Fibroblast of skin of left quadriceps (primary cell): ENCODE results near the gene CDK12.
"Not testable (repeated sequence)": the region's sequence is repeated elsewhere in the genome, so short reads cannot be mapped to it uniquely, and the experiment has no call there.

Source experiments
- DNase-seq, 2 experiments: peaks; one replicate each; pipeline ENCODE4 v3.0.0-alpha.2; 2013; ENCODE audit warnings: low read depth in 2 of 2

The CDK12 gene

DNA sequence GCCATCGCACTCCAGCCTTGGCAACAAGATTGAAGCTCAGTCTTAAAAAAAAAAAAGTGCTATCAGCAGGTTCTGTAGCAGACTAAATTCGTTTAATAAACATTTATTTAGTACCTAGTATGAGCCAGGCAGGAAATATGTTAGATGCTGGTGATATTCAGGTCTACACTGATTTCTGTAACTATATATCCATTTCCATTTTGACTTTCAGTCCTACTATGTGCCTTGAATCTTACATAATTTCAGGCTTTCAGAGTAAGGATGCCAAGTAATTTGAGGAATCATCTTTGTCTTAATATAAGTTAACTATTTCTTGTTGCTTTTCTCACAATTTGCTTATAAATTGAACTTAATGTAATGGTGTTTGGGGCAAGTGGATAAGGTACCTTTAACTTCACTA is 46.2 kb downstream of the CDK12 start:
- no peak for DNase-seq

DNA sequence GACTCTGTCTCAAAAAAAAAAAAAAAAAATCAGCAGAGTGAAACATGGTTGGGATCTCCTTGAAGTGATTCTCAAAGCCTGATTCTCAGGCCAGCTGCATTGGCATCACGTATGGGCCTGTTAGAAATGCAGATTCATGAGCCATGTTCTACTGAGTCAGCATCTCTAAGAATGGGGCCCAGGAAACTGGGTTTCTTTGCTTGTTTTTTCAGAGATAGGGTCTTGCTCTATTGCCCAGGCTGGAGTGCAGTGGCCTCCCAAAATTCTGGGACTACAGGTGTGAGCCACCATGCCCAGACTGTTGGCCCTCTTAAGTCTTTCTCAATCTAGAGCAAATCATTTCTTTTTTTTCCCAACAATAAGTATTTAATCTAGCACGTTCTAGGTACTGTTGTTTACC is 47.7 kb downstream of the CDK12 start:
- DNase-seq, result no peak

DNA sequence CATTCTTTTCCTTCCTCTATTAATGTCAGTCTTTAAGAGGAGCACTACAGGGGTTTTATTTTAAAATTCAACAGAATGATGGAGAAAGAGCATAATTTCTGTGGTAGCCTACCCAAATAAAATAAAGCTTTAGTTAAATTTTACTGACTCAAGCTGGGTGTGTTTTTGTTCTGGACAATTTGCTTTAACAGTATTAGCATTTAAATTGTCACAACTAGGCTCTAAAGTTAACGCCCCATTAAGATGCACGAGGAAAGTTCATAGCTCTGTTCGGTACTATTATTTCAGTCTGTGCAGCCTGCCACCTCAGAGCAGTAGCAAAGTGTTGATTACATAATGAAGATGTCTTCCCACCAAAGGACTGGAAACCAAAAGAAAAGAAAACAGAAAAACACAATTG is 52.0 kb downstream of the CDK12 start:
- no peak for DNase-seq

DNA sequence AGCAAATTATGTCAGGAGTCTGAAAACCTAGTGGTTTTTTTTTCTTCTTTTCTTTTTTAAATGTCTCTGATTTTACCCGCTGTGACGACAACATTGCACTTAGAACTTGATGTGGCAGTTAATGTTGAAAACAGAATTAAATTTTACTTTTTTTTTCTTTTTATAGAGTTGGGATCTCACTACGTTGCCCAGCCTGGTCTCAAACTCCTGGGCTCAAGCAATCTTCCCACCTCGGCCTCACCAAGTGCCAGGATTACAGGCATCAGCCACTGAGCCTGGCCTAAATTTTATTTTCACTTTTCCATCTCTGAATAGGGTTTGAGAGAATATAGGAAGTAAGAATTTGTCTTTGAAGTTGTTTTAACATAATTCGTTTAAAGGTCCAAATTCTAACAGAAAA is 52.6 kb downstream of the CDK12 start:
- no peak for DNase-seq

DNA sequence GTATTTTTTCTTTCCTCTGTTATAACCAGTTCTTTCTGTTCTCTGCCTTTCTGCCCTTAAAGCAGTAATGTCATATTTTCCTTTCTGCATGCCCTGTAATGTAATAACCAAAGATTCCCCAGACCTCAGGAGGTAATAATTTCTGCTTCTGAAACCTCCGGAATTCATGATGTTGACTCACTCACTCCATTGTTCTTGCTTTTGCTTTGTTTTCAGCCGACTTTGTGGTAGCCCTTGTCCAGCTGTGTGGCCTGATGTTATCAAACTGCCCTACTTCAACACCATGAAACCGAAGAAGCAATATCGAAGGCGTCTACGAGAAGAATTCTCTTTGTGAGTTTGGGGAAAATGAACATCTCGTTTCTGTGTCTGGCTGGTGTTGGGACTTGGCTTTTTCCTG is 55.9 kb downstream of the CDK12 start:
- DNase-seq, result no peak

DNA sequence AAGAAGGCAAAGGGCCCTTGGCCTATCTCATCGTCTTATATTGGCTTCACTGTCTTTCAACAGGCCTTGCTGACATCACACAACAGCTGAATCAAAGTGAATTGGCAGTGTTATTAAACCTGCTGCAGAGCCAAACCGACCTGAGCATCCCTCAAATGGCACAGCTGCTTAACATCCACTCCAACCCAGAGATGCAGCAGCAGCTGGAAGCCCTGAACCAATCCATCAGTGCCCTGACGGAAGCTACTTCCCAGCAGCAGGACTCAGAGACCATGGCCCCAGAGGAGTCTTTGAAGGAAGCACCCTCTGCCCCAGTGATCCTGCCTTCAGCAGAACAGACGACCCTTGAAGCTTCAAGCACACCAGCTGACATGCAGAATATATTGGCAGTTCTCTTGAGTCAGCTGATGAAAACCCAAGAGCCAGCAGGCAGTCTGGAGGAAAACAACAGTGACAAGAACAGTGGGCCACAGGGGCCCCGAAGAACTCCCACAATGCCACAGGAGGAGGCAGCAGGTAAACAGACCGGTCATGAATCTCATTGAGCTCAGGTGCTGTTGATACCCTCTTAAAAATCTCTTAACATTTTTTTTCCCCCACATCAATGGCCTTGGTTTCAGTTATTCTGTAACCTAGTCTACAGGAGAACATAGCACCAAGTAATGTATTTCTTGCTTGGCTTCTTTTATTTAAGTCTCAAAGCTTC is 64.7 kb downstream of the CDK12 start:
- DNase-seq, result no peak

DNA sequence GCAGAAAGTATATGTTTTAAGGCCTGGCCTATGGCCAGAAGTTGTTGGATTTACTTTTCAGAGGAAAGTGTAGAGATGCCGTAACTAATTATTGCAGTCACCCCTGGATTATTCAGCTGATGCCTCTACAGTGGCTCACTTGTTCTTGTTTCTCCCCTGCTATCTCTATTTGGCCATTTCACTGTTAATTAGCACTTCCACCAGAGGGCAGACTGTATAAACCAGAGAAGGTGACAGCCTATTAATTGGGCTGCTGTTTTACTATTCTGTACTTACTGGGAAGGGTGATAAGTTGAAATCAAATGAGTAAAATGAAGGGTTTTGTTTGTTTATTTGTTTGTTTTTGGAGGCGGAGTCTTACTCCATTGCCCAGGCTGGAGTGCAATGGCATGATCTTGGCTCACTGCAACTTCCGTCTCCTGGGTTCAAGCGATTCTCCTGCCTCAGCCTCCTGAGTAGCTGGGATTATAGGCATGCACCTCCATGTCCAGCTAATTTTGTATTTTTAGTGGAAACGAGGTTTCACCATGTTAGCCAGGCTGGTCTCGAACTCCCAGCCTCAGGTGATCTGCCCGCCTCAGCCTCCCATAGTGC is 66.0 kb downstream of the CDK12 start:
- DNase-seq, result no peak

DNA sequence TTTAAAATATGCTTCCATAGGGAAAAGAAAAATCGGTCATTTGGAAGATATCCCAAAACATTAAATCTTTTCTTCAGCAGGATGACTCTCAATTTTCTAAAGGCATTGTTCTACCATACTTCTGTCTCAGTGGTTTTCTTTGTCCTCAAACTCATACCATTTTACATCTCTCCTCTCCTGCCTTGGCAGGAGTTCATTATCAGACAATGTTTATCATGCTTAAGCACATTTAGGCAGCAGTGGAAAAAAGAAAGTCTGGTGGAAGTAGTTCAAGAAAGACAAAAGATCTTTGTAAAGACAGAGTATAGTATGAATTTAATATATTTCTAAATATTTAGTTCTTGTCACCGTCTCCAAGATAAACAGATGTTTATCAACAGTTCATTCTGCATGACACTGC is 68.2 kb downstream of the CDK12 start:
- no peak for DNase-seq

DNA sequence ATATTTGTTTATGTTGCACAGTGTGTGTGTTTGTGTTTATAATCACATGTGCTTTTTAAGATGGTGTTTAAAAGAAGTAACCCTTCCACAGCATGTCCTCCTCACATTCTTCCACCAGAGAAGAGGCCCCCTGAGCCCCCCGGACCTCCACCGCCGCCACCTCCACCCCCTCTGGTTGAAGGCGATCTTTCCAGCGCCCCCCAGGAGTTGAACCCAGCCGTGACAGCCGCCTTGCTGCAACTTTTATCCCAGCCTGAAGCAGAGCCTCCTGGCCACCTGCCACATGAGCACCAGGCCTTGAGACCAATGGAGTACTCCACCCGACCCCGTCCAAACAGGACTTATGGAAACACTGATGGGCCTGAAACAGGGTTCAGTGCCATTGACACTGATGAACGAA is 69.2 kb downstream of the CDK12 start:
- DNase-seq, result no peak

DNA sequence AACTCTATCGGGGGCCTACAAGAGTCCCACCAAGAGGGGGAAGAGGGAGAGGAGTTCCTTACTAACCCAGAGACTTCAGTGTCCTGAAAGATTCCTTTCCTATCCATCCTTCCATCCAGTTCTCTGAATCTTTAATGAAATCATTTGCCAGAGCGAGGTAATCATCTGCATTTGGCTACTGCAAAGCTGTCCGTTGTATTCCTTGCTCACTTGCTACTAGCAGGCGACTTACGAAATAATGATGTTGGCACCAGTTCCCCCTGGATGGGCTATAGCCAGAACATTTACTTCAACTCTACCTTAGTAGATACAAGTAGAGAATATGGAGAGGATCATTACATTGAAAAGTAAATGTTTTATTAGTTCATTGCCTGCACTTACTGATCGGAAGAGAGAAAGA is 70.0 kb downstream of the CDK12 start:
- DNase-seq, result no peak

DNA sequence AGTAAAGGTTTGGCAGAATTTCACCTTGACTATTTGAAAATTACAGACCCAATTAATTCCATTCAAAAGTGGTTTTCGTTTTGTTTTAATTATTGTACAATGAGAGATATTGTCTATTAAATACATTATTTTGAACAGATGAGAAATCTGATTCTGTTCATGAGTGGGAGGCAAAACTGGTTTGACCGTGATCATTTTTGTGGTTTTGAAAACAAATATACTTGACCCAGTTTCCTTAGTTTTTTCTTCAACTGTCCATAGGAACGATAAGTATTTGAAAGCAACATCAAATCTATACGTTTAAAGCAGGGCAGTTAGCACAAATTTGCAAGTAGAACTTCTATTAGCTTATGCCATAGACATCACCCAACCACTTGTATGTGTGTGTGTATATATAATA is 72.6 kb downstream of the CDK12 start:
- DNase-seq, result no peak

DNA sequence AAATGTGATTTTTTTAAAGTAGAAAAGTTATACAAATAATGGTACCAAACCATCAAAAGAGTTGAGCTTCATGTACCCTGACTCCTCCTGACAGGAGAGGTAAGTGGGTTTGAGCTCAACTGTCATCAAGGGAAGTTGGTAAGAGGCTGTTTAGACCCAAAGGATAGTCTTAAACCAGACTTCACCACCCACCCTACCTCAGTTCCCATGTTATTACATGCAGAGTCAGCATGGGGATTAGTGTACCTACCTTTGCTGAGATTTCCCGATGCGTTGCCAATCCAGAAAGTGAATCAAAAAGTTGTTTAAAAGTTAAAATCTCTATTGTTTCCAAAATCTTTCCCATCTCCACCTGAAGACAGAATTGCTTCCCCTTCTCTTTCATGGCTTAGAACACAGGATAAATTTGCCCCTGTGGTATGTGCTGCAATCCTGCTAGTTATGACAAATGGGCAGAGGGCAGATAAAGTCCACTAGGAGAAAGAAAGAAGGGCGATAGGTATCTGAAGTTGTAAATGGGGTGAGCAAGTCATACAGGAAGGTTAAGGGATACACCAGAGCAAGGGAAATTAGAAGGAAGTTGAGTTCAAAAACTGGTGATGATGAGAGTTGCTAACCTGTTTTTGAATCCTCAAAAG is 73.6 kb downstream of the CDK12 start:
- DNase-seq, result no peak

DNA sequence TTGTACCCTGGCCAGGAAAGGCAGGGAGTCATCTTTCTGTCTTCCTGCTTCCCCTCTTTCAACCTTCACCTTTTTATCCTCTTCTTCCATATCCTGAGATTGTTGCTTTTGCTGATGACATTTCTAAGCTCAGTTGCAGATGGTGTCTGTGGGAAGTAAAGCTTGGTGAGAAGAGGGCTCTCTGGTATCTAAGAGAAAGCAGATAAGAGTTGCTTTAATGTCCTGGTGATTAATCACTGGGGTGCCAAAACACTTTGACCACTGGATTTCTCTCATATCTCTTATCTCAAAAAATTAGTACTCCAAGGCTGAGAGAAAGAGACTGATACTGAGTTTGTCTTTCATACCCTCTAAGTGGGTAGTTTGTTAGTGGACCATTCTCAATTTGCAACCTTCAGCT is 75.2 kb downstream of the CDK12 start:
- no peak for DNase-seq

DNA sequence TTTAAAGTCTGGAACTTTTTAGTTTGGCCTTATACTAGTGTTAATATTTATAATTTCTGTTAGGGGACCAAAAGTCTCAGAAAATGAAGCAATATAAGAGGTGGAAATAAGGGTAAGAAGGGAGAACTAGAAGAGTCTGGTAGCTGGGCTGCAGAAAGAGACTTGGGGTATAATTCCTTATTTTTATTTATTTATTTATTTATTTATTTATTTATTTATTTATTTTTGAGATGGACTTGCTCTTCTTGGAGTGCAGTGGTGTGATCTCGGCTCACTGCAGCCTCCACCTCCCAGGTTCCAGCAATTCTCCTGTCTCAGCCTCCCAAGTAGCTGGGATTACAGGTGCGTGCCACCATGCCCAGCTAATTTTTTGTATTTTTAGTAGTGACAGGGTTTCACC is 76.1 kb downstream of the CDK12 start:
- DNase-seq, result not testable (repeated sequence)

DNA sequence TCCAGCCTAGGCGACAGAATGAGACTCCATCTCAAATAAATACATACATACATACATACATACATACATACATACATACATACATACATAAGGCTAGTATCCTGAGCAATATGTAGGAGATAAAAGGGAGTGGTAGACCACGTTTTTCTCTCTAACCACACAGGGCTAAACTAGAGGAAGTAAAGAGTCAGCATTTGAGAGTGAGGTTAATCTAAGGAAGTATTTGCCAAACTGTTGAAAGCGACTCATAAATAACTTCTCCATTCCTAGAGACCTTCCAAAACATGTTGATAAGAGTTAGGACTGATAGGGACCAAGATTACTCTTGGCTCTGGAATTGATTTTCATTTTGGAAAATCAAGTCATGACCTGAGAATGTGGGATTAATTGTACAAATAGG is 77.6 kb downstream of the CDK12 start:
- DNase-seq, result no peak

DNA sequence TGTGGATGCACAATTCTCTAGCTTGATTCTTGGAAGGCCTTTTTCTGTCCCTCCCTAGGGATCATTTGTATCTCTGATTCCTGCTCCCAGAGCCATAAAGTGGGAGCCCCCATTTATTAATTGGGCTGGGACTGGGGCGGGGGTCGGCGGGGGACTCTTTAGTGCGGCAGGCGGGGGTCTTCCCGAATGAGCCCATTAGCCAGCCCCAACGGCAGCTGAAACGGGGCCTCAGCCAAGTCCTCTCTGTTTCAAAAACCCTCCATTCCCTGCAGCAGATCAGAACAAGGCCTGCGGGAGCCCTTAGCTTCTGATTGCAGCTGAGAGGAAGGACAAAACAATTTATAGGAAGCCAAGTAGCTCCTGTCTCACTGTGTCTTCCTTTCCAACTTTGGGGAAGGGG is 79.3 kb downstream of the CDK12 start:
- DNase-seq, result no peak

DNA sequence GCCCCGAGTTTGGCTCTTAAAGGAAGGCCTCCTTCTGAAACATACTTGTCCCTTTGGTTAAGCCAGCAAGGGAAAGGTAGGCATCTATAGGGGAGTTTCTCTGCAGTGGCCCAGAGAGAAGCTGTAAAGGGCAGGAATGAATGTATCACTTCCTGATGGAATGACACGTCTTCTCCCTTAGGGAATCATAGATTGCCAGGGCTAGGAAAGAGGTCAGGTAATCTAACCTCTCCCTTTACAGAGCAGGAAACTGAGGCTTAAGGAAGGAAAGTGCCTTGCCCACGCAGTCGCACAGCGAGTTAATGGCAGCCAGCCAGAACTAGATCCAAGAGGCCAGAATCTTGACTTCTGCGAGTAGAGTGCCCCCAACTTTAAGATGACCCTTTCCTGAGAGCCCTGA is 80.4 kb downstream of the CDK12 start:
- no peak for DNase-seq

DNA sequence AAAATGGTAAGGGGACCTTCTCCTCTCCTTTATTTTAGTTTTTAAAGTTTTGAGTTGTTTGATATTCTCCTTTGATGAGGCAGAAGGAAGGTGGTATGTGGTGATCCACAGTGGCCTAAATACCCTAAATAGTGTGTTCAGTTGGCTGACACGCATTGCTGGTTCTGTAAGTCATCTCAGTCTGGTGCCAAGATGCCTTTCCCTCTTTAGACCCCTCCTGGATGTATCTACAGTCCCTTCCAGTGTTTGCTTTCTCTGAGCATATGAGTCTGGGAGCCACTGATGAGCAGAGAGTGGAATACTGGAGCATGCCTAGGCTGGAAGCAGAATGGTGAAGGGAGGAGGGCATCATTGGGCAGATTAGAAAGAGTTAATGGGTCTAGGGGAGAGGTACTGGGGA is 81.9 kb downstream of the CDK12 start:
- DNase-seq, result no peak

DNA sequence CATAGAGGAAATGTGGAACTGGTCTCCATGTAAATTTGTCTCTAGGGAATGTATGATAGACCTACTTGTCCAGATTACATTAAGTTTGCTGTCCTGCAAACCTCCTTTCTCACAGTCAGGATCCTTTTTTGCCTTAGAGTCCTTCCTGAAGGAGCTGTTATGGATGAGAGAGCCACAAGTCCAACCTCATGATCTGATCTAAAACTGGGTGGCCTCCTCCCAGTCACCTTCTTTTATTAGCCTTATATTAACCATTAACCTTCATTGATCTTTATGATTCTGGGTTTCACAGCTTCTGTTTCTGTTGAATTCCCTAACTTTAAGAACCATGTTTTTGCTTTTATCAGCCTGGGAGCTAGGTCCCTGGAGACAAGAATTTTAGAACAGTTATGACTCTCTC is 82.4 kb downstream of the CDK12 start:
- no peak for DNase-seq

DNA sequence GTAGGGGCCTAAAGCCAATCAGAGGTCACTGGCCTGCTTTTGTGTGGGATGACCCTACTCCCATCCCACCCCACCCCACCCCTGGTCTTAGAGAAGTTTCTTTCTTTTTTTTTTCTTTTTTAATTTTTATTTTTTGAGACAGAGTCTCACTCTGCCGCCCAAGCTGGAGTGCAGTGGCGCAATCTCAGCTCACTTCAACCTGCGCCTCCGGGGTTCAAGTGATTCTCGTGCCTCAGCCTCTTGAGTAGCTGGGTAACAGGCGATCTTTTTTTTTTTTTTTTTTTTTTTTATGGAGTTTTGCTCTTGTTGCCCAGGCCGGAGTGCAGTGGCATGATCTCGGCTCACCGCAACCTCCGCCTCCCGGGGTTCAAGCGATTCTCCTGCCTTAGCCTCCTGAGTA is 83.1 kb downstream of the CDK12 start:
- not testable (repeated sequence) for DNase-seq

DNA sequence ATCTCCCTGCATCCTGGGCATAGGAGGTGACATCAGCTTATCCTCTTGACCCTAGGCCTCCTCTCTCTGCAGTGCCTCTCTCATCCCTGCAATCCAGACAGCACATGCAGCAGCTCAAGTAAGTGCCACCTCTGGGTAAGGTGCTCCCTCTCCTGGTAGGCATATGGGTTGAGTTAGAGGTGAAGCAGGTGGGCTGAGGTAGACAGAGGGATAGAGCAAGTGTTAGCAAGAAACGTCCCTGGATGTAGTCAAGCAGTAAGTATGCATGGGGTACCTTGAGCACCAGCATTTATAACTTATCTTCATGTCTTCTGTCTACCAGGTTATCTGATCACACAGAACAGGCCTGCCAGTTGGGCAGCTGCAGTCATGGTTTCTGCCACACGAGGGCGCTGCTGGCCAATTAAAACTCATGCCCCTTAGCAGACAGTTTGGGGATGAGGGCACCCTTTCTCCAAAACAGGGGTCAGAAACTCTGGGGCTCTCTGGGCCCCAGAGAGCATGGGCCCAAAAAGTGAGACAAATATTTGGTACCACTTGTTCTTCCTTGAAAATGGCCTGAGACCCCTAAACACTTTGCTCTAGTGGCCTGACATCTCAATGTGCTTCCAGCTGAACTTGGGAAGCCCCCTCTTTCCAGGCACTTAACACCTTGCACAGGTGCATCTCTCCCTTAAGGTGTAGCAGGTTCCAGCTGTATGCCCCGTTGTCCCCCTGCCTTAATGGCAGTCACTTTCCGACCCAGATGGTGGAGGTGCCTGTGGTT is 86.6 kb downstream of the CDK12 start:
- DNase-seq, result no peak

DNA sequence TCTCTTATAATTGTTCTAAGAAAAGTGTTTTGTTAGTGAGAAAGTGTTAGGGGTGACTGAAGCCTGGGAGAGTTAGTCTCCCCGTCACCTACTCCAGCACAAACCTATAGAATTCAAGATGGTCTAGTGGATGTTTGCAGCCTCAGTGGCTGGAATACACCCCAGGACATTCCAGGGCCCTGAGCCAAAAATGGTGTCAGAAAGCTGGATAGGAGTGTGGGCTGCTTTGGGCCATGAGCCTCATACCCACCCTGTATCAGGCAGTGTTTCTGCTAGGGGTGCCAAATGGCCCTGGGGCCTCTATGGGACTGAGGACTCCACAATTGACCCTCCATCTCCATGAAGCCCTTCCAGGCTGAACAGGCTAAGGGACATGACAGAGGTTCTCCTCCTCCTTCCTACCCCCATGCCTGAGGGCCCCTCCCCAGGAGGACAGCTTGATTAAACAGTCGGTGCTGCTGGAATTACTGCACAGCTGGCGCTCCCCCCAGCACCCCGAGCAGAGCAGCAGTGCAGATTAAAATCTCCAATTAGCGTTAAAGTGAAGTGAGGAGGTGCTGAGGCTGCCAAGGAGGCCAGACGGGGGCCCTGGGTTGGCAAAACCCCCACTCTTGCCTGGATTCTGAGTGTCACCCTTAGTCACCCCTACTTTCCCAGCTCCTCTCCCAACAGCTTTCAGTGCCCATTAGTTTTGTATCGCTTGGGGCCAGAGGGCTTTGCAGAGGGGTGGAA is 87.4 kb downstream of the CDK12 start:
- no peak for DNase-seq
